GM12891 (cell line): ENCODE results near the gene MOB3A.

Source experiments
- POLR2A ChIP-seq: IDR thresholded peaks from 2 replicates; pipeline ENCODE4 v1.6.1; 2011; ENCODE audit warnings: low read depth, low read length, control low read depth
- POLR2AphosphoS5 ChIP-seq: IDR thresholded peaks from 2 replicates; pipeline ENCODE4 v1.6.1; 2011; ENCODE audit warnings: low read depth, low read length, control low read depth
- SPI1 ChIP-seq: IDR thresholded peaks from 2 replicates; pipeline ENCODE4 v1.6.1; 2011; ENCODE audit warnings: low read depth, low read length, control low read depth
- TAF1 ChIP-seq: IDR thresholded peaks from 2 replicates; pipeline ENCODE4 v1.6.1; 2011; ENCODE audit warnings: low read depth, low read length, control low read depth

GRCh38 chr19:2122251-2122650, 26.1 kb upstream of the MOB3A start:
- TF ChIP-seq POLR2AphosphoS5 (no peak), TAF1 (no peak), POLR2A (no peak), SPI1 (no peak)
